ENCODE data around the gene IL21R. TPM values are rescaled to one million over a fixed set of nuclear protein-coding genes. Genes with fewer than 3 reads are reported as not detected.

The IL21R gene
- total RNA-seq, 1 experiment from 2014 or later = 3.8 TPM

DNA sequence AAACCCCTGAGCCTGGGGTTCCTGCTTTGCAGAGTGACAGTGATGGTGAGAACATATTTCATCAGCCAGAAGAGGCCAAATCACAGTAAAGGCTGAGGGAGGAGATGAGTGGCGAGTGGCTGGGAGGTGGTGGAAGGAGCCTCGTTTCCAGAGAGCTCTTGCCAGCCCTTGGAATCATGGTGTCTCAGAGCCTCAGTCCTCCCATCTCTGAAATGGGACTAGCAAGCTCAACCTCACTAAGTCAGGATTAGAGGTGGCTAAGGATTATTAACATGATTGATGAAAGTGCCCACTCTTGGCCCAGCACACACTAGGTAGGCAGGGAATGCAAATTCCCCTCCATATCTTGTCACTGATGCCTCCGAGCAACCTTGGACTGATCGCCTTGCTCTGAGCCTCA is 45.2 kb upstream of the IL21R start:
- CTCF ChIA-PET = no interaction called here

DNA sequence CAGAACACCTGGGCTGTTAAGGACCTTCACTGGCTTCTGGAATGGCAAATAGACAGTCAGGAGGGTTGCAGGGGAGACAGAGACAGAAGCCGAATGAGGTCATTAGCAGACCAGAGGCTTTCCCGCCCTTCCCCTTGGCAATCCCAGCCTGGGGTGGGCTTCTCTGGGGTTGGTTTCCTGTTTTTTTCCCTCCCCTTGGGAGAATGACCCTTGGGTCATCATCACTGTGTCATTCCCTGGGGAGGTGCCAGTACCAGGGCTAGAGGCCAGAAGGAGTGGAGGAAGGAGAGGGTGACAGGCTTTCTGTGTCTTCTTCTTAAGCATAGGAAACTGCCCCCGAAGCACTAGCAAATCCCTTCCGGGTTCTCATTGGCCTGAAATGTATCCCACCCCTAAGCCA is 42.9 kb upstream of the IL21R start:
- peaks cover 14% of the 10 kb centered on the region for H3K4me1 ChIP-seq (replicated peaks; ENCODE audit: insufficient read depth)

More for the DNA sequence above, 45.2 kb upstream of the IL21R start:
- H4K20me1 ChIP-seq (ENCODE audit: insufficient read depth) = no peaks in the 10 kb centered on the region
- H2AFZ ChIP-seq = no peak overlapping the region
- TF ChIP-seq, protein P1, sequence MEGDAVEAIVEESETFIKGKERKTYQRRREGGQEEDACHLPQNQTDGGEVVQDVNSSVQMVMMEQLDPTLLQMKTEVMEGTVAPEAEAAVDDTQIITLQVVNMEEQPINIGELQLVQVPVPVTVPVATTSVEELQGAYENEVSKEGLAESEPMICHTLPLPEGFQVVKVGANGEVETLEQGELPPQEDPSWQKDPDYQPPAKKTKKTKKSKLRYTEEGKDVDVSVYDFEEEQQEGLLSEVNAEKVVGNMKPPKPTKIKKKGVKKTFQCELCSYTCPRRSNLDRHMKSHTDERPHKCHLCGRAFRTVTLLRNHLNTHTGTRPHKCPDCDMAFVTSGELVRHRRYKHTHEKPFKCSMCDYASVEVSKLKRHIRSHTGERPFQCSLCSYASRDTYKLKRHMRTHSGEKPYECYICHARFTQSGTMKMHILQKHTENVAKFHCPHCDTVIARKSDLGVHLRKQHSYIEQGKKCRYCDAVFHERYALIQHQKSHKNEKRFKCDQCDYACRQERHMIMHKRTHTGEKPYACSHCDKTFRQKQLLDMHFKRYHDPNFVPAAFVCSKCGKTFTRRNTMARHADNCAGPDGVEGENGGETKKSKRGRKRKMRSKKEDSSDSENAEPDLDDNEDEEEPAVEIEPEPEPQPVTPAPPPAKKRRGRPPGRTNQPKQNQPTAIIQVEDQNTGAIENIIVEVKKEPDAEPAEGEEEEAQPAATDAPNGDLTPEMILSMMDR (conservative IDR thresholded peaks at IDR 0.05) = no peak
- no peak for TF ChIP-seq EZH2 (IDR thresholded peaks at IDR 0.05; ENCODE audit: low read depth)
- H3K27me3 ChIP-seq (ENCODE audit: insufficient read depth, low read depth) = no peaks in the 10 kb centered on the region
- H3K4me2 ChIP-seq = no peak overlapping the region
- peaks cover 31% of the 10 kb centered on the region for H3K36me3 ChIP-seq (ENCODE audit: low read depth)
- H3K9me3 ChIP-seq (ENCODE audit: insufficient read depth, low read depth) = no peaks in the 10 kb centered on the region
- no peak for DNase-seq
- intact Hi-C loops (cut with micrococcal nuclease; ENCODE audit: unreplicated experiment) = no loop called here
- H3K79me2 ChIP-seq (ENCODE audit: low read depth) = no peaks in the 10 kb centered on the region
- no peaks in the 10 kb centered on the region for H3K4me1 ChIP-seq (replicated peaks; ENCODE audit: insufficient read depth)
- POLR2A ChIA-PET (ENCODE audit: unreplicated experiment) = no interaction called here
- no TSS peak for BruUV-seq (replicated peaks)
- H3K4me3 ChIP-seq = no peak overlapping the region
- H3K27ac ChIP-seq = no peak overlapping the region
- H3F3A ChIP-seq (ENCODE audit: insufficient read depth, low read depth) = peaks cover 11% of the 10 kb centered on the region; the same call in 1 of the 2 replicates
- H3K9me2 ChIP-seq (ENCODE audit: insufficient read depth) = no peaks in the 10 kb centered on the region

DNA sequence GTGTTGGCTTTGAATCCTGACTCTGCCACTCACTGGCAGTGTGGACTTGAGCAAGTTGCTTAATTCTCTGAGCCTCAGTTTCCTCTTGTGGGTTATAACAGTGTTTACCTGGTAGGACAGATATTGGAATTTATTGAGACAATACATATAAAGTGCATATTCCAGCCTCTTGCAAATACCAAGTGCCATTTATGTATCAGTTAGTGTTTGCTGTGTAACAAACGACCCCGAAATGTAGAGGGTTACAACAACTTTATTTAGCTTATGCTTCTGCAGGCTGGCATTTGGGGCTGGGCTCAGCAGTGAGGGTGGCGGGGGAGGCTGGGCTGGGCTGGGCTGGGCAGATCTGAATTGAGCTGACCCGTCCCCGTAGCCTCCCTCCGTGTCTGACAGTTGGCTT is 42.4 kb upstream of the IL21R start:
- no peaks in the 10 kb centered on the region for H4K20me1 ChIP-seq (ENCODE audit: insufficient read depth)
- no TSS peak for BruUV-seq (replicated peaks)
- H3K4me2 ChIP-seq = no peak overlapping the region
- H3K4me3 ChIP-seq = no peak overlapping the region
- H3K9me3 ChIP-seq (ENCODE audit: insufficient read depth, low read depth) = no peaks in the 10 kb centered on the region
- no peak overlapping the region for H3K27ac ChIP-seq
- intact Hi-C loops (cut with micrococcal nuclease; ENCODE audit: unreplicated experiment) = no loop called here
- TF ChIP-seq EZH2 (IDR thresholded peaks at IDR 0.05; ENCODE audit: low read depth) = no peak
- TF ChIP-seq, protein P1 (conservative IDR thresholded peaks at IDR 0.05) = no peak
- ChIA-PET POLR2A (ENCODE audit: unreplicated experiment) (no interaction called here), CTCF (no interaction called here)
- no peaks in the 10 kb centered on the region for H3K79me2 ChIP-seq (ENCODE audit: low read depth)
- no peaks in the 10 kb centered on the region for H3K27me3 ChIP-seq (ENCODE audit: insufficient read depth, low read depth)
- no peak for DNase-seq
- peaks cover 22% of the 10 kb centered on the region for H3F3A ChIP-seq (ENCODE audit: insufficient read depth, low read depth)
- H3K9me2 ChIP-seq (ENCODE audit: insufficient read depth) = no peaks in the 10 kb centered on the region
- H3K4me1 ChIP-seq (replicated peaks; ENCODE audit: insufficient read depth) = peaks cover 19% of the 10 kb centered on the region
- H3K36me3 ChIP-seq (ENCODE audit: low read depth) = peaks cover 34% of the 10 kb centered on the region
- H2AFZ ChIP-seq = no peak overlapping the region

More for the DNA sequence above, 42.9 kb upstream of the IL21R start:
- no peak for DNase-seq
- H2AFZ ChIP-seq = no peak overlapping the region
- peaks cover 37% of the 10 kb centered on the region for H3K36me3 ChIP-seq (ENCODE audit: low read depth)
- no peak overlapping the region for H3K4me2 ChIP-seq
- no peaks in the 10 kb centered on the region for H3K9me2 ChIP-seq (ENCODE audit: insufficient read depth)
- no peaks in the 10 kb centered on the region for H3K79me2 ChIP-seq (ENCODE audit: low read depth)
- no peaks in the 10 kb centered on the region for H3K9me3 ChIP-seq (ENCODE audit: insufficient read depth, low read depth)
- H3K4me3 ChIP-seq = no peak overlapping the region
- TF ChIP-seq EZH2 (IDR thresholded peaks at IDR 0.05; ENCODE audit: low read depth) = no peak
- TF ChIP-seq, protein P1 (conservative IDR thresholded peaks at IDR 0.05) = no peak
- no peaks in the 10 kb centered on the region for H3K27me3 ChIP-seq (ENCODE audit: insufficient read depth, low read depth)
- H3K27ac ChIP-seq = no peak overlapping the region
- POLR2A ChIA-PET (ENCODE audit: unreplicated experiment) = no interaction called here
- intact Hi-C loops (cut with micrococcal nuclease; ENCODE audit: unreplicated experiment) = no loop called here
- peaks cover 17% of the 10 kb centered on the region for H3F3A ChIP-seq (ENCODE audit: insufficient read depth, low read depth)
- CTCF ChIA-PET = no interaction called here
- BruUV-seq (replicated peaks) = no TSS peak
- H4K20me1 ChIP-seq (ENCODE audit: insufficient read depth) = no peaks in the 10 kb centered on the region
